OCI-M2 (cell line): ENCODE data around the gene C1QTNF9B.
"Not testable (repeated sequence)": the region's sequence is repeated elsewhere in the genome, so short reads cannot be mapped to it uniquely, and the experiment has no call there.

ENCODE experiments used
- DNase-seq: peaks from one replicate; lab custom pipeline; 2025; ENCODE audit not compliant: unreplicated experiment; lab: John Stamatoyannopoulos, UW

C1QTNF9B gene

DNA sequence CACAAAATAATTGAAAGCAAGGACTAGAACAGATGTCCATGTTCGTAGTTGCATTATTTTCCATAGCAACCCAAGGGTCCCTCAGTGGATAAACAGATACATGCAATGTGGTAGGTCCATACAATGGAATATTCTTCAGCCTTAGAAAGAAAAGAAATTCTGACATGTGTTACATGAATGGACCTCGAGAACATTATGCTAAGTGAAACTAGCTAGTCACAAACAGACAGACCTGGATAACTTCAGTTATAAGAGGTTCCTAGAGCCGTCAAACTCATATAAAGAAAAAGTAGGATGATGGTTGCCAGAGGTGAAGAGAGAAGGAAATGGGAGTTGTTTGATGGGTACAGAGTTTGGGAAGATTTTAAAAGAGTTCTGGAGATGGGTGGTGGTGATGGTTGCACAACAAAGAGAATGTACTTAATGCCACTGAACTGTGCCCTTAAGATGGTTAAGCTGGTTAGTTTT is at the start of gene C1QTNF9B:
Gene C1QTNF9B (minus strand): TSS at position 51 of the 468 bp plus-strand sequence.
- DNase-seq: not testable (repeated sequence)

GRCh38 chr13:23946900-23947299 is 49.6 kb upstream of the C1QTNF9B start:
- no peak for DNase-seq

- DNase-seq: no peak
Observed at GRCh38 chr13:23946067-23946466, 48.8 kb upstream of the C1QTNF9B start.

DNA sequence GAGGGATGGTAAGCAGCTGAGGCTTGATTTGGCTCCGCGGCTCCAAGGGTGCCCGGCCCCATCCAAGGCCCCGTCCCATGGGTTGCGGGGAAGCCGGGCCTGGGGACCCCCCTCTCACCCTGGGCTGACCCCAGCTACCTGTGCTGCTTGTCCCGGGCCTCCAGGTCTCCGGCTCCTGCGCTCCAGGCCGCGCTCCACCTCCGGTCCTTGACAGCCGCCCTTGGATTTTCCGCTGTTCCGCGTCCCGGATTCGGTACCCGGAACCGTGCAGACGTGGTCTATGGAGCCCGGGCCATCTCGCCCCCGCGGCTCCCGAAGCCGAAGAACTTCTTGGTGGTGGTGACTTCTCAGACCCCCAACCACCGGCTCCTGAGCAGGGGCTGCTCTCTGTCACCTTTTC is 48.3 kb upstream of the C1QTNF9B start:
- no peak for DNase-seq

GRCh38 chr13:23941211-23941610 is 43.9 kb upstream of the C1QTNF9B start:
- no peak for DNase-seq

DNA sequence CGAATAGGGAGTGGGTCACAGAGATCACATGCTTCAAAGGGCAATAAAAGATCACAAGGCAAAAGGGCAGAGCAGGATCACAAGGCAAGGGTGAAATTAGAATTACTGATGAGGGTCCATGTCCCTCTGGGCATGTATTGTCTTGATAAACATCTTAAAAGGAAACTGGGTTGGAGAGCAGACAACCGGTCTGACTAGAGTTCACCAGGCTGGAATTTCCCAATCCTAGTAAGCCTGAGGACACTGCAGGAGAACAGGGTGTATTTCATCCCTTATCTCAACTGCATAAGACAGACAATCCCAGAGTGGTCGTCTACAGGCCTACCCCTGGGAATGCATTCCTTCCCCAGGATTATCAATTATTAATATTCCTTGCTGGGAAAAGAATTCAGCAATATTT is 42.4 kb upstream of the C1QTNF9B start:
- not testable (repeated sequence) for DNase-seq

- no peak for DNase-seq
Observed at GRCh38 chr13:23934520-23934919, 37.2 kb upstream of the C1QTNF9B start.

DNA sequence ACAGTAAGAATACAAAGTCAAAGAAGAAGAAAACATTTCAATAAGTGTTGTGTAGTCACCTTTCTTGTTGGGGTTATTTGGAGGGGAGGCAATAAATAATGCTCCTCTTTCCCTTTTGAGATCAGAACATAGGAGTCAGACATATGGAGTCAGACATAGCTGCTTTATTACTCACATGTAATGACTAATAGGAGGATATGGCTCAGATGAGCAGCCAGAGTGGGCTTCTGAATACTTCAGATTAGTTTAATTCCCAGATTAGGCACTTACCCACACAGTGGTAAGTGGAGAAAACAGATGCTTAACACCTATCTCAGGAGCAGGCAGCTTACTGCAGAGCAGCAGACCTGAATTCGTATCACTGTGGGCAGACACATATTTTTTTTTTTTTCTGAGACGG is 31.7 kb upstream of the C1QTNF9B start:
- no peak for DNase-seq

DNA sequence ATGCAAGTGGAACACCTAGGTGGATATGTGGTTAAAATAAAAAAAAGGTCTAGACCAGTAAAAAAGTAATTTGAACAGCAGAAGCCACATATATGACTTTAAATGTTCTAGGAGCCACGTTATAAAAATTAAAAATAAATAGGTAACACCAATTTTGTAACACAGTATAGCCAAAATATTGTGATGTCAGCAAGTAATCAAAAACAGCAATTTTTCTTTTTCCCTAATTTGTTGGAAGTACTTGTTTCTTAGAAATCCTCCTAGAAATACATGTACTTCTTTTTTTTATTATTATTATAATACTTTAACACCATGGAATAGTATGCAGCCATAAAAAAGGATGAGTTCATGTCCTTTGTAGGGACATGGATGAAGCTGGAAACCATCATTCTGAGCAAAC is 25.7 kb upstream of the C1QTNF9B start:
- no peak for DNase-seq

- DNase-seq: no peak
Observed at GRCh38 chr13:23922005-23922932, 25.0 kb upstream of the C1QTNF9B start.

DNA sequence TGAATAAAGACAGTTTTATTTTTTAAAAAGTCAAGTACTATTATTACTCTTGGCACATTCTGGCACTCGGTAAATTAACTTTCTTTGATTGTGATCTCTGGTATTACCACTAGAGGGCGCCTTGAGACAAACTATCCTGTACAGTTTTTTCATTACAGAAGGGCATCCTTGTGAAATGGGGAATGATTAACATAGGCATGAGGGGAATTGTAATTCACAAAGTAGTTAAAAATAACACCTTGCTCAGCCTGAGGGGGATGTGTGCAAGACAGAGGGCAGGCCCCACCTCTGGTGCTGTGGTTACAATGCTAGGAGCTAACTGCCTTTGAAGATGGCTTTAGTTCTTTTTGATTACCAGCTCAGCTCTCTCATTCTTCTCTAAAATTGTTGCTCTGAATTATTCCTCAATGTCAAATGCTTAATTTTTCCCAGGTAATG is 24.2 kb upstream of the C1QTNF9B start:
- no peak for DNase-seq

DNA sequence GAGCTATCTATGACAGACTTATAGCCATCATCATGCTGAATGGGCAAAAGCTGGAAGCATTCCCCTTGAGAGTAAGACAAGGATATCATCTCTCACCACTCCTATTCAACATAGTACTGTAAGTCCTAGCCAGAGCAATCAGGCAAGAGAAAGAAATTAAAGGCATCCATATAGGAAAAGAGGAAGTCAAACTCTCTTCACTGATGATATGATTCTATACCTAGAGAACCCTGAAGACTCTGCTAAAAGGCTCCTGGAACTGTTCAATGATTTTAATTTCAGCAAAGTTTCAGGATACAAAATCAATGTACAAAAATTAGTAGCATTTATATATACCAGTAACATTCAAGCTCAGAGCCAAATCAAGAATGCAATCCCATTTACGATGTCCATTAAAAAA is 21.7 kb upstream of the C1QTNF9B start:
- no peak for DNase-seq

DNA sequence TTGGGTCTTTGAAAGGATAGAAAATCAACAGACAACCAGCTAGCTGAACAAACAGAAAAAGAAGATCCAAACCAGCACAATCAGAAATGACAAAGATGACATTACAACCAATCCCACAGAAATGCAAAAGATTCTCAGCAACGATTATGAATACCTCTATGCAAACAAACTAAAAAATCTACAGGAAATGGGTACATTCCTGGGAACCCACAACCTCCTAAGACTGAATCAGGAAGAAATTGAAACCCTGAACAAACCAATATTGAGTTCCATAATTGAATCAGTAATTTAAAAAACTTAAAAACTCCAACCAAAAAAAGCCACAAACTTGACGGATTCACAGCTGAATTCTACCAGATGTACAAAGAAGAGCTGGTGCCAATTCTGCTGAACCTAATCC is 20.9 kb upstream of the C1QTNF9B start:
- DNase-seq: no peak

DNA sequence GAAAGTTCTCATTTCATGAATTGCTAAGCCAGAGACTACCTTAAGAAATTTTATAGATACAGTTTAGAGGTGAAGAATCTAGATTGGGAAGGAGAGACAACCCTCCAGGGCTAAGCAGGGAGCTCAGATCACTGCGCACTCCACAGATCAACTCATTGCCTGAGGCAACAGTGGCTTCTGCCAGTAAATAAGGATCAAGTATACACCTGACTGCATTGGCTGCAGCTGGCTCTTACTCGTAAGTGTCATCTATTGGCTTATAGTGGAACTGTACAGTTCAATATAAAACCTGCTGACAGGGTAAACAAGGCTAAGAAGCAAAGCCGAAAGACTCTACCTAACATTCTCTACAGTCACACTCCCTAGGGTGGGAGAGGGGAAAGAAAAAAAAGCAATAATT is 18.0 kb upstream of the C1QTNF9B start:
- DNase-seq: no peak

DNA sequence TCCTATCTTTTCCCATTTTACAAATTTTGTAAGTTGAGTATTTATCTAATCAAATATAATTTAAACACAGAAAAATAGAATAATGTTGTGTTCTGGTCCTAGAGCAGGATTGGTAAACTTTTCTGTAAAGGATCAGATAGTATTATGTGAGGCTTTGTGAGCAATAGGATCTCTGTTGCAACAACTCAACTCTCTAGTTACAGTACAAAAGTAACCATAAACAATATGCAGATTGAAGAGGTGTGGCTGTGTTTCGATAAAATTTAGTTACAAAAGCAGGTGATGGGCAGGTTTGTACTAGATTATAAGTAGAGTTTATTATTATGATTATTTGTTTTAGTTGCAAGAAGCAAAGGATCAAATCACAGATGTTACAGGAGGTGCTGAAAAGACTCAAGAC is 15.2 kb upstream of the C1QTNF9B start:
- DNase-seq: no peak

DNA sequence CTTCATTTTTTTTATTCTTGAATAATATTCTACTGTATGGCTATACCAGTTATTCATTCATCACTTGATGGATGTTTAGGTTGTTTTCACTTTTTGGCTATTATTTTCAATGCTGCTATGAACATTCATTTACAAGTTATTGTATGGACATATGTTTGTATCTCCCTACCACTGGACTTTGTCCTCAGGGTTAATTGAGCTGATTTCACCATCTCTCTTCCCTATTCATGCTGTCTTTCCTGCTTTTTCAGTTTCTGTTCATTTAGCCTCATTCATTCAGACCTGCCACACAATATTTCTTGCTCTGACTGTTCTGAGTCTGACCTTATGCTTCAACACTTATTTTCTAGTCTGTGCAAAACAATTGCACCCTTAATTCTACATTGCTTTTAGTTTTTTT is 12.3 kb upstream of the C1QTNF9B start:
- DNase-seq: no peak

DNA sequence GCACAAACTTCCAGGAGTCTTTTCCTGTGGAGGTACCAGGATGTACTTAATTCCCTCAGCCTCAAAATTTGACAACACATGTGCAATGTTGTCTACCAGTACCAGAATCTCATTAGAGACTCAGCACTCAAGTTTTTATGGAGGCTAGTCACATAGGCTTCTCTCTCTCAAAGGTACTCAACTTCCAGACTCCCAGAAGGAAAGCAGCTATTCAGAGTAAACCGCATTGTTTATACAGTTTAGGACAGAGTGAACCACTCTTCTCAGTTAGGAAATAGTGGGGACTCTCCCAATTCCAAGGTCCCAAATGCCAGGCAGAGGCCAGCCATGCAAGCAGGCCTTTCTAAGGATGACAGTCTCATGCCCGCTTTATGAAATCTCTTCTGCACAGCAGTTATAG is 8.5 kb upstream of the C1QTNF9B start:
- DNase-seq: no peak

DNA sequence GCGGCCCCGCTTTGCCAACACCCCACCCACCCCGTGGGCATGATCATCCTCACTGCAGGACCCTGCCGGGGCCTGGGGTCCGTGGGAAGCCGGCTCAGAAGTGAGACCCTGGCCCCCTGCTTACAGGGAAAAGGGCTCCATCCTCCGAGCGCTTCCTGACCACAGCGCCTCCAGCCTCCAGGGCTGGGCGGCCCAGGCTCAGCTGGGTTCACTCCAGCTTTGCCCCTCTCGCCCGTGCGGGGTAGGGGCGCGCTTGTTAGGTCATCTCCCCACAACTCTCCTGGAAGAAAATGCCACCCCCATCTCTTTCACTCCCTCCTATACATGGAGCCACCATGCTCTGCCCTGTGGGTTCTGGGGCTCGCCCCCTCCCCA is 6.6 kb upstream of the C1QTNF9B start:
- DNase-seq: no peak

DNA sequence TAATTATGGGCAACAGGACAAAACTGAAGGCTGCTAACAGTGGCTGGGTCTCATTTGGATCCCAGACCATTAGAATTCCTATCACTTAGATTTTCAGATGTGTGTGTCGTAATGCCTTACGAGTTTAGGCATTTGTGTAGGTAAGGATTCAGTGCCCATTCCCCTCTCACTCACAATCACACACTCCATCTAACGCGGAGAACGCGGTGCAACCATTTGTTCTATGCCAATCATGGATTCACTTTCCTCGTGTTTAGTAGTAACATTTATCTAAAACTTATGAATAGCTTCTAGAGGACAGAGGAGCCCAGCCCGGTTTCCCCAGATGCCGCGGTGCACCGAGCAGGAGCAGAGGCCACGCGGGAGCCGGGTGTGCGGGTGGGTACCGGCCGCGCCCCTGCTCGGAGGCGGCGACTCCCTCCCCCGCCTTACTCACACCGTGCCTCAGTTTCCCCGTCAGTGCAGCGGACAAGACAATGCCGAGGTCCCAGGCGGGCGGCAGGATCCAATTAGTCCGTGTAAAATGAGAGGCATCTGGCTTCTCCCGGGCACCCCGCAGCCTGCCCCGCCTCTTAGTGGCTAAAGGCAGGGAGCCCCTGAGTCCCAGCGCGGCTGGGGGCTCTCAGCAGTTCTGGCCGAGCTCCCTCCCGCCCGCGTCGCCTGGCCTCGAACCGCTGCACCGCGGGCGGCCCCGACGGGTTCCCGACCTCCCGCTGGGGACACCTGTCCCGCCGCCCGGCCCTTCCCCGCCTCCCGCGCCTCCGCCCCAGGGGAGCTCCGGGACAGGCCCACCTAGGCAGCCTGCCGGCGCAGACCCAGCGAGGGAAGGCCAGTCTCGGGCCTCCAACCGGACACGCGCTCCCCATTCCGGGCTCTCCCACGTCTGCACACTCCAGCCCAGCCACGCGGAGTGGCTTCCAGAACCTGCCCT is 5.9 kb upstream of the C1QTNF9B start:
- DNase-seq: no peak

DNA sequence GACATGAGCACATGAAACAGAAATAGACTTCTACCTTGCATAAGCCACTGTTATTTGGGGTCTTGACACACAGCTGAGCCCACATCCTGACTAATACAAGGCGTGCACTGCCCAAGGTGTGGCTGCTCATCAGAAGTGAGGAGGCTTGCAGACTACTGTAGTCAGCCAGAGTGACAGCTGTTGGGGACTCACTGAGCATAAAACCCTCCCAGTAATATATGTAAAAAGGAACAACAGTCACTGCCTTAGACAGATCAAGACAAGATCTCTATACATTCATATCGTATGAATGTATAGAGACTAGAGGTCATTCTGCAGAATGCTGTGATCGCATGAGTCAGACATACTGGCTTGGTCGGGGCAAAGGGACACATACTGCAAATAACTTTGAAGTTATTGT is 4.1 kb upstream of the C1QTNF9B start:
- no peak for DNase-seq

DNA sequence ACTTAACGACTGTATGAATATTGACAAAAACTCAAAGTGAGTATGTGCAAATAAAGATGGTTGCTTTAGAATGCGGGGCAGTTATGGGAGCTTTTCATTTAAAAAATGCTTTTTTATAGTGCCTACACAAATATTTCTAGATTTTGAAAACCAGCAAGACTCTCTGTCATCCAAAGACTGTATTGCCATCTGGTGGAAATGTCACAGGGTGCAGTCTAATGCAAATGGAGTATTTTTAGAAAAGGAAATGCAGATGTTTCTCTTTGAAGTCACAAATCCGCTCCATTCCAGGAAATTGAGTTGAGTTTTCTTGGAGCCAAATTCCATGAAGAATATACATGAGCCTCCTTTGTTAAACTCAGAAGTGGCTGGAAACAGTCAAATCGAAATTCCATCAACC is 2.3 kb upstream of the C1QTNF9B start:
- DNase-seq: no peak

GRCh38 chr13:23898101-23898500 is 799 bp upstream of the C1QTNF9B start:
- DNase-seq: no peak
